ENCODE data around the gene ARHGAP26.

Gene ARHGAP26

DNA sequence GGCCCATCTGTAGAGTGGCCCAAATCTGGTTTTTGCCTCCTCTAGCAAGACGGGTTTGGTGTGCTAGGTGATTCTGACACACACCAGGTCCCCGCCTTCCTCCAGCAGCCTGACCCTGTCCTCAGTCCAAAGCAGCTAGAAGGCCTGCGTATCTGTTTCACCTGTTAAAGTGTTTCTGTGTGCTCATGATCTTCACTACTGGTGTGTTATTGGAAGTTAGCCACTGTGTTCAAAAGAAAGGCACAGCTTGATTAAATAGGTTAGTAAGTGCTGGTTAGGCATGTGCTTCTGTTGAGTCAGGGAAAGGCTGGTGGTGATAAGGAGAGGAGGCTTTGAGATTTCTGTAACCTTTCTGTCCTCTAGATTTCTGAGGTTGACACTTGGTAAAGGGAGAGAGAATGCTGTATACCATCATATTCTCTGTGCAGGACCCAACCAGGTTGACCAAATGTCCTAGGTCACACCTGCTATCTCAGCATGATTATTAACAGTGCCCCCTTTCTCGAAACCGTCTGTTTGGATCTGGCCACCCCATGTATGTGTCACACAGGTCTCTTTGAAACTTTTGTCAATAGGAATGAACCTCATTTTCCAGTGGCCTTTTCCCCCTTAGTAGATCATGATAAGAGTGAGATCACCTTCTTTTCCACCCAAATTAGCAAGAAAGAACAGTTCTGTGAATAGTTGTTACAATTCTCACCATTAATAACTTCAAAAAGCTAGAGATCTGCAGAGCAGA lies 58.8 kb downstream of the ARHGAP26 start:
- DNase-seq (ENCODE audit: low read depth in 2 of 2, low spot score in 1 of 2) = no peak

DNA sequence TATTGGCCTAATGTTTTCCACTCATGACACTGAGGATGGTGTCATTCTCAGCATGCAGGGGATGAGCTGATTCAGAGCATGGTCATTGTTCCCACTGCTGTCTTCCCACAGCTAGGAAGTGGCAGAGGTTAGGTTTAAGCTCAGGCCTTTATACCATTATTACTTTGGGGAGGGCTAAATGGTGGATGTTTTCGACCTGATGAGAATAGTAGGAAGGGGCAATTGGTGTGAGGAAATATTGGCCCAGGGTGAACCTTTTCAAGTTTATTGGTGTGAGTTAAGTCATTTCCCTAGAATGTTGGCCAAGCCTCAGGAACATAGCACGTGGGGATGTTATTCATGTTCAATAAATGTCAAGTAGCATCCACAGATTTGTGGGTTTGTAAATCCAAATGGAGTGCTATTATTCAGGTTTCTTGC lies 59.6 kb downstream of the ARHGAP26 start:
- no peak for DNase-seq (ENCODE audit: low read depth in 2 of 2, low spot score in 1 of 2)

DNA sequence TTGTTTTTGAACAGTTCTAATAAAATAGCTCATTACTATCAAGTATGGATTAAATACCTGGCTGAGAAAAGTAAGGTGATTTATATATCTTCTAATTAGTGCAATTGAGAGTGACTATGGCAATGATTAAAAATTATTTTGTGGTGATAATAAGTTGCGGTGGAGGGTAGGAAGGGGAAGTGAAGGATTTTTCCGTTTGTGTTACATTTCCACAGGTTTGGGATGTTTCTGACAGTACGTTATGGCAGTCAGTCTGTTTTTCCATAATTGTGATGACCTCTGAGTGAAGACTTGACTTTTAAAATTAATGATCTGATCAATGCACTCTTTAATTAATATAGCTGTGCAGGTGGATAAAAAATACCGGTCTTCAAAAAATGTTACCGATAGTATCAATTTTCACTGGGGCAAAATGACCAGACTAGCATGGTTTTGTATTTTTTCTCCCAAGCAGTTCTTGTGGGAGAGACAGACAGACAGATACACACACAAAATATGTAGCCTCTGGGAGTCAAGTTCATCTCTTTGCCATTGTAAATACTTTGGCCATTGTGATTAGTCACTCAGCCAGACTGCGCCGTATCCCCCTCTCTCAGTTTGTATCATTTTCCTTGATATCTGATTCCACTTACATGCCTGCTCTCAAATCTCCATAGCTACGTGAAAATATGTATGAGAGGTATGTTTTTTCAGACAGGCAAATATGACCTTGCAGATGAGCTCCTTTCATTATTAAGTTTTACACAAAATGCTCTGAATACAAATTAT lies 60.2 kb downstream of the ARHGAP26 start:
- no peak for DNase-seq (ENCODE audit: low read depth in 2 of 2, low spot score in 1 of 2)

DNA sequence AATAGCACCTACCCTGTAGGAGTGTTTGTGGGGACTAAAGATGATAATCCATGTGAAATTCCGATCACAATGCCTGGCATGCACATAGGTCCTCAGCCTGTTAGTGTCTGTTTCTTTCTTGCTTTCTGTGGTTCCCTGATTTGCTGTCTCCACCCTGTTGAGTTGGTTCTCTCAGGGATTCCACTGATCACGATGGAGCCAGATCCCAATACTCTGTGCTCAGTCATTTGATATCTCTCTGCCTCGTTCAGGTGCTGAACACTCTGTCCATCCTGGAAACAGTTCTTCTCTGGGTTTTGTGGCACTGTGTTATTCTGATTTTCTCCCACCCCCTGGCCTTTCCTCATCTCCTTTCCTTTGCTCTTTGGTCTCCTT lies 60.8 kb downstream of the ARHGAP26 start:
- no peak for DNase-seq (ENCODE audit: low read depth in 2 of 2, low spot score in 1 of 2)

DNA sequence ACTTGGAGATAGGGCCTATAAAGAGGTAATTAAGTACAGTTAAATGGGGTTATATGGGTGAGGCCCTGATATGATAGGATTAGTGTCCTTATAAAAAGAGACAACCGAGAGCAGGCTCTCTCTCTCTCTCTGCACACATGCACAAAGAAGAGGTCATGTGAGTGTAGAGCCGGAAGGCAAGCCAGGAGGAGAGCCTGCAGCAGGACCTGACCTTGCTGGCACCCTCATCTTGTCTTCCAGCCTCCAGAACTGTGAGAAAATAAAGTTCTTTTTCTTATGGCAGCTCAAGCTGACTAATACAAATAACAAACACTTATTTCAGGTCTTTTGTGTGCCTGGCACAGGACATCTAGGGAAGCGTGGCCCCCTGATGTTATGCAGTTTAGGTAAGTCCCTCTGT lies 62.1 kb downstream of the ARHGAP26 start:
- no peak for DNase-seq (ENCODE audit: low read depth in 2 of 2, low spot score in 1 of 2)

DNA sequence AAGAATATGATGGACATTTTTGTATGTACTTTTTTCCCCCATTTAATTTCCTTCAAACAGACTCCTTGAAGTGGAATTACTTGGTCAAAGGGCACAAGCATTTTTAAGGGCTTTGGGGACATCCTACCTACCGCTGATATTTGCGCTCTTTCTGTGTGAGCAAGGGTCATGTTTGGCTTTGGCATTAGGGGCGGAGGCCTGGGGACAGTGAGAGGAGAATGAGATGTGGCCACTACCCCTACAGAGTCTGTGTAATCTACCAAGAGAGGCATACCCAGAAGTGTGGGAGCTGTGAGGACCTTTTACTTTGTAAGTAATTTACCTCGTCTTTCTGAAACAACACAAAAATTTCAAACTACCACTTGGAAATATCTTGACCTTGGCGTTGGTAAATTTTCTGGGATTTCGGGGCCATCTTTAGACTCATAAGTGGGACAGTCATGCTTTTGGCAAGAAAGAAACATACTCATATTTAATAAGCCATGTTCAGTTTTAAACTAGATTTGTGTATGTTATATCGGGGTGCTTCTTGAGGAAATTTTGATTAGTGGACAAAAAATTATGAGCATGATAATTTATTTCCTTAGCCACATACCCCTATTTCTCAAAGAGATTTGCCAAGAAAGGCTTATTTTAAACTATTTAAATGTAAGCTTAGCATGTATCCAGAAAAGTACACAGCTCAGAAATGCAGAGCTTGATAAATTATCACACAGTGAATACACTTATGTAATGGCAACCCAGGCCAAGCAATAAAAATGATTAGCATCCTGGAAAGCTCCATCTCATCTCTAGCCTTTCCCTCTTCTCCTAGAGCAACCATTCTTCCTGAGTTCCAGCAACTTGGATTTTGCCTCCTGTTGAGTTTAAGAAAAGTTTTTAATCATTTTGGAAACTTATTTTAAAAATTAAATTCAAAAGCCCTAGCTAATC lies 63.6 kb downstream of the ARHGAP26 start:
- no peak for DNase-seq (ENCODE audit: low read depth in 2 of 2, low spot score in 1 of 2)

DNA sequence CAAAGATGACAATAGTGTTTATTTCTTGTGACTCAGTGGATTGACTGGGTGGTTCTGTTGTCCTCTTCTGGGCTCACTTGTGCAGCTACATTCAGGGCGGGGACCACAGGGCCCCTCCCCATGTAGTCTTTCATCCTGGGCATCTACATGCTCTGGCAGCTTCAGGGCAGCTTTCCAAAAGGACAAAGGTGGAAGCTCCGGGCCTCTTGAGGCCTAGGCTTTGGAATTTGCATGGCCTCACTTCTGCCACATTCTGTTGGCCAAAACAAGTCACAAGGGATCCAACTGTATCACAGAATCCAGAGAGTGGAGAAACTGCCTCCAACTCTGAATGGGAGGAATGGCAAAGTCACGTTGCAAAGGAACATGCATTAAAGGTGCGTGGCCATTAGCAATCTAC lies 64.3 kb downstream of the ARHGAP26 start:
- no peak for DNase-seq (ENCODE audit: low read depth in 2 of 2, low spot score in 1 of 2)

DNA sequence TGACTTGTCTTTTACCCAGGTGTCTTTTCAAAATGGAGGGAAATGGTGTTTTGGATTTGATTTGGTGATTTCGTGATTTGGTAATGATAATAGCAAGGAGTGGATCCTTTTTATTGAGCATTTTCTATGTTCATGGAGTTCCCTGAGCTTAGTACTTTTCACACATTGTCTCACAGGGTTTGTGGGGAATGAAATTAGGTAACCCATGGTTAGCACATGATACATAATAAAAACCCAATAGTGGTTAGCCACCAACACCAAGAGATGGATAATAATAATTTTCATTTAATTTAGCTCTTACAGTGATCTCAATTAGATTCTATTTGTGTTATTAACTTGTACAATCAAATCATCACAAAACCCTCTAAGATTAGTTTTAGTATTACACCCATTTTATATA lies 65.4 kb downstream of the ARHGAP26 start:
- no peak for DNase-seq (ENCODE audit: low read depth in 2 of 2, low spot score in 1 of 2)

DNA sequence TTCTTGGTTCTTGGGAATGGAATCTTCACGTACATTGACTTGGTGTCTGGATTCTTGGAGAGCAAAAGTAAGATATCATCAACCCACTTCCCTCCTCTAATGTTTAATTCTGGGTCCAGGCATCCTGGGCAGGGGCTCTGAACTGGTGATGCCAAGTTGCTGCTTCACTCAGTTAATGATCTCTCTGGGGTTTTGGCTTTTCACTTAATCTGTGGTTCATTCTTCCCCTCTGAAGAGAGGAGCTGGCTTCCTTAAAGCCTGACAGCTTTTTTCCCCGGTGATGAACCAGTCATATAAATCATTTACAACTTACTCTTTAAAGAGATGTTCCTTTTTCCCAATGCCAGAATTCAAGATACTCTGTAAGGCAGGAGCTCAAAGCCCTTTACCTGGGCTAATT lies 65.9 kb downstream of the ARHGAP26 start:
- DNase-seq (ENCODE audit: low read depth in 2 of 2, low spot score in 1 of 2) = no peak

DNA sequence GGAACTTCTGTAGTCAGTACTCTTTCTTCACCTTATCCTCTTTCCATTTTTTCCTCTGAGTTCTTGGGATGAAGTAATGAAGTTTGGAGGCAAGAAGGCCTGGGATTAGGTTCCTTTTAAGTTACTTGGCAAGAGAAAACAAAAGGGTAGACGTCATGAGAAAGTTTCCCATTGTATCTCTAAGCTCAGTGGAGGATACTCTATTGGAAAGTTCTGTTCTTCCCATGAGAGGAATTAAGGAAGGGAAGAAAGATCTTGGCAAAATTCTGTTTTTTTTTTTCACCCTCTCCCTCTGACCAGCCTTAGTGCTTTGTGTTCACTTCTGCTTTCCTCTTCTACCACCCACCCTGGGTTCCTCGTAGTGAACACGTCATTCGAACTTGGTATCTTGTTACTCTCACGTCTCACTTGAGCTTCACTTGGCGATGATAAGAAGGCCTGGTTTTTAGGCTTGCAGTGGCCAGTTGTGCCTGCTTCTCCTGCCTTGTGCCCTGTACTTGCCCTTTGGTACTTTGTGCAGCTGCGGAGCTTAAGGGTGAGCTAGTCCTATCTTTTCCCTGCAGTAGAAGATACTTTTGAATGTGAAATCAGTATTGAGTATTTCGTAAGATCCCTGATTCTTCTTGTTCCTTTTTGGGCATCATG lies 67.0 kb downstream of the ARHGAP26 start:
- no peak for DNase-seq (ENCODE audit: low read depth in 2 of 2, low spot score in 1 of 2)

DNA sequence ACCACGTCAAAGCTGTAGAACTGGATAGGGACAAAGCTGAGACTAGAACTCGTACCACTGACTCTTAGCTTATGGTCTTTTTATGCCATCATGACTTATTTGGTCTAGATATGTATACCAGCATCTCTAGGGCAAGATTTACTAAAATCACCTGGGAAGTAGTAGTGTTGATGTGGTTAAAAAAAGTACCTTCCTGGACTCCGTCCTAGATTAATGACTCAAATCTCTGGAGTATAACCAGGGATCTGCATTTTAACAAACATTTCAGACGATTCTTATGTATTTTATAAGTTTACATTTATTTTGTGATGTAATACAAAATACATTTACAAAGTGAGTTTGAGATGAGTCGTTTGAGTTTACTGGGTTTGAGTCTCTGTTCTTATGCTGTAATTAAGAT lies 68.7 kb downstream of the ARHGAP26 start:
- DNase-seq (ENCODE audit: low read depth in 2 of 2, low spot score in 1 of 2) = no peak

DNA sequence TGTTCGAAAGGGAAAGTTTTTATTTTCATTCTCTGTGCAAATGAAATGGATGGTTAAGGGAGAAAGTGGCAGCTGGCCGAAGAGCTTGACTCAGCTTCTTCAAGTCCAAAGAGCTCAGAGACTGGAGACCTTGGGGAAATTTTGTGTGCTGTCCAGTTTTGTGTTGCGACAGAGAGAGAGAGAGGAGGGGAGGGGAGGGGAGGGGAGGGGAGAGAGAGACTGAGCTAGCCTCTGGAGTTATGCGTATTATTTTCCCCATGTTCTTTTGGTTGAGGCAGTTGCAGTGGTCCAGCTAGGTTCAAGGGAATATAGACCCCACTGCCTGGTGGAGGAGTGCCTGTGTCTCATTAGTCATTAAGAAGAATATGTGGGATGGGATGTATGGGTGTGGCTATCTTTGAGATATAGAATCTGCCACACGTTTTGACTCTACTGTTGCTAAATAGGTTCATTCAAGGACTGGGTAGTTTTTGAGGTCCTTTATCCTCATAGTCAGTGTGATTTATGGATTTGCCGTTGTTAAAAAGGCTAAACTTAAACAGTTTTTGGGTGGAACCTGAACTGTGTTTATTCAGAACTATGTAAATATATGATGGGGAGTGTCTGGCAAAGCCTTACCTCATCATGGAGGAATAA lies 69.7 kb downstream of the ARHGAP26 start:
- no peak for DNase-seq (ENCODE audit: low read depth in 2 of 2, low spot score in 1 of 2)

DNA sequence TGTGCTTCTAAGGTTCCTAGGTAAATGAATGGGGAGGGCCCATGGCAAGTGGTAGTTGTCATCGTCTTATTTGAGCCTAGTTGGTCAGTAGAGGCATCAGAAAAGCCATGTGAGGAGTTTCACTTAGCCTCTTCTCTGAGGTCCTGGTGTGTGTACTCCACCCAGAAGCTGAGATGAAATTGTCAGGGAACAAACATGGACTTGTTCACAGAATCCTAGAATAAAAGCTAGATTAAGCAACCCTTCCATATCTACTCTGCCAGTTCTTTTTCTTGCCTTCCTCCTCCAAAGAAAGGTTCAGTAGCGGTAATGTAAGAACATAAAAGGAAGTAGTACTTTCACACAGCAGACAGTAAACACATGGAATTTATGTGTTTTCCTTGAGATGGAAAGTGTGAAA lies 70.4 kb downstream of the ARHGAP26 start:
- no peak for DNase-seq (ENCODE audit: low read depth in 2 of 2, low spot score in 1 of 2)

DNA sequence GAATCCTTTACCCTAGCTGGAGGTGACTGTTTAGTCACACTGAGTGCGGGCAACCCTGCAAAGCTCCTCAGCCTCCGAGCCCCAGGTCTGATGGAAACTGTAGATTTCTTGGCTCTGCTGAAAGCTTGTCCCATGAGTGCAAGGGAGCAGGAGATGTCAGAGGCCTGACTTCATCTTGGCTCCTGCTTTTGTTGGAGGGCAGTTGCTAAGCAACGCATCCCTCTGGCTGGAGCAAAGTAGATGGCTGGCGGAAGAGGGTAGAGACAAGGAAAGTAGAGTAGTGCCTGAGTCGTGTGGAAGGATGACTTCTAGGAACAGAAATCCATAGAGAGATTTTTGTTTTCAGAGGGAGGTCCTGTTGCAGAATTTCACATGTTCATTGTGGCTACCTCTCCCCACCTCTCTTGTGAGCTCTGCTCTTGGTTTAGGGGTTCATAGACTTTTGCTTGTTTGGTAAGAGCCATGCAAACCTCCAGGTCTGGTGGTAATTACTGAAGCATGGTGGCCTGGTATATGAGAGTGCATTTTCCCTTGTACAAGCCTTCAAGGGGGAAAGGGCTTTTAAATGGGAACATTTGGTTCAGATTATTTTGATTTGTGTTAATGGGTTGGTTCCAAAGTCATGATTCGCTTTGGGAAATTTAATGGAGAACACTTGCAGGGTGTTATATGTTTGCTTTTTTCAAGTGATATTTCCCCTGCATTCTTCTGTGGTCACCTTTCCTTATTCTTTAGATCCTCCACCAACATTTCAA lies 71.5 kb downstream of the ARHGAP26 start:
- DNase-seq (ENCODE audit: low read depth in 2 of 2, low spot score in 1 of 2) = no peak

DNA sequence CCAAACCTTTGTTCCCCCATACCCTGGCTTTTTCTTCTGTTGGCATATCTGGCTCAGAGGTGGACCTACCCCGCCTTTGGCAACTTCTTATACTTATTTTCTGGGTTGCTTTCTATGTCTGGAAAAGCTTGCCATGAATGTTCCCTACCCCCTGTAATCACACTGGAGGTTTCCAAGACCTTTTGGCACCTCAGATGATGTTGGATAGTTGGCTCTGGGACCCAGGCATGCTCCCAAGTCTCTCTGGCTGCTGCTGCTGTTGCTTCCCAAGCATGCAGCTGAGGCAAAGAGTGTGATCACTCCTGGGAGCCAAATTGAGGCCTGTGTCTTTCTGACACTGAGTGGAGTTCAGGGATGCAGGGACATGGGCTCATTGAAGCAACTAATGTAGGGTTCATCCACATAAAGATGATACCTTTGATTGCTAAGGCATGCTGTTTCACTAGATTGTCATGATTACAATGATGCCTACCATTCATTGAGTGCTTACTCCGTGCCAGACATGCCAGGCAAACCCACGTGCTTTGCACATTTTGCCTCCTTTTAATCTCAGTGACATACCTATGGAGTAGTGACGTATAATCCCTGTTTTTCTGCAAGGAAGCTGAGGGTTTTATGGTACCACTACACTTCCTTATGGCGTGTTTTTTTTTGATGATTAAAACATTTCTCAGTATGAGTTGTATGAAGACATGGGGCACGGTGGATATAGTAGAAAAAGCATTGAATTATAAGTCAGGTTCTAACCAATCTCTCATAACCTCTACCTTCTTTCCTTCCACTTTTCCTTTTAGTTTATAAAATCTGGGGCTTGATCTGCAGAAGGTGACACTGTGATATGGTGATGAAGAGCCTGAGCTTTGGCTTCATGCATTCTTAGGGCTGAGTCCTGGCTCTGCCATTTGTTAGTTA lies 73.1 kb downstream of the ARHGAP26 start:
- DNase-seq (ENCODE audit: low read depth in 2 of 2, low spot score in 1 of 2) = no peak

DNA sequence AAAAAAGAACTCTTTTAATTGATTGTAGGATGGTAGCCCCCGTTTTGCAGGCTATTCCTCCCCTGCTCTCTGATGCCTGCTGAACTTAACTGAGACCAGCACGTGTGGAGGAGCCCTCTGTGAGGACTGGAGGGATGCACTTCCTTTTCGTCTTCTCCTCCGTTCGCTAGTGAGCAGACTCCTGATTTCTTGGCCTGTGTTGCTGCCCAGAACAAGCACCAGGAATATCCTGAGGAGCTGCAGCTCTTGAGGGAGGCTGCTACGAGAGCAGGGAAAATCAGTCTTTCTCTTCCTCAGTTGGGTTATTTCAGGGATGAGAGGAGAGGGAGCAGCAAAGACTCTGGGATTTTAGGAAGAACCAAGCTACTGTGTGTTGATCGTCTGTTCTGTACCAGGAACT lies 74.7 kb downstream of the ARHGAP26 start:
- DNase-seq (ENCODE audit: low read depth in 2 of 2, low spot score in 1 of 2) = no peak

DNA sequence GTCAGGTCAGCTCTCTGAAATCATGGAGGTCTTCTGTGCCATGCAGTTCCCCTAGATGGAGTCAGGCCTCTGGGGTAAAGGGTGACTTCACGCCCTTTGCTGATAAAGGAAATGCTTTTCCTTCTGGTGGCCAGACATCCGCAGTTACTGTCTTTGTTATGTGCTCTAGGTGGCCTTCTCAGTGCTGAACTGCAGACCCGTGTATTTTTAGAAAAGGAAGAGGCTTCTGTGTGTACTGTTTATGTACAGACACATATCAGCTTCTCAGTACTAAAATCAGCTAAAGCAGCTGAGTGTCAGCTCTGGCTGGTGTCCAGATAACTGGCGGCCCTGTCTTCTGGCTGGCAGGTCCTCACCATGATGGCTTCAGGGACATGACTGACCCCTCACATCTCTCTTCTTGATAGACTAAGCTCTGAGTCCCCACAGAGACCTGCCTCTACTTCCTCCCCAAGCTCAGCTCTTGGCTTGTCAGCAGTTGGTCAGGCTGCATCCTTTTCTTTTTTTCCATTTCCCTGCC lies 75.3 kb downstream of the ARHGAP26 start:
- no peak for DNase-seq (ENCODE audit: low read depth in 2 of 2, low spot score in 1 of 2)

DNA sequence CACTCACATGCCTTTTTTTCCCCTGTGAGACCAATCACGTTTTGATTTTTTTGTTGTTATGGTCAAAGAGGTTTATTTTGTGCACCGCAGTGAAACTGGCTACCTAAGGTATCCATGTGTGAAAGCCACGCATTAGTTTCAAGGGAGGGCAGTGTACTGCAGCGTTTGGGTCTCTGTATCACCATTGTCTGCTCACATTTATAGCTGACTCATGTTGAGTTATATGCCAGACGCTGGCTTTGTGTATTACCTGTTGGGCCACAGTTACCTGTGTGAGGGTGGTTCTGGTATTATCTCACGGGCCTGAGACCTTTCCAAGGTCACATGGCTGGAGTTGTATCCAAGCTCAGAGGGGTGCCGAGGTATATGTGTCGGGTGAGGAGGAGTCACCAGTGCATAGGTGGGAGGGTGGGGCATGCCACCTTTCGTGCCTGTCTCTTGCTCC lies 75.8 kb downstream of the ARHGAP26 start:
- no peak for DNase-seq (ENCODE audit: low read depth in 2 of 2, low spot score in 1 of 2)

DNA sequence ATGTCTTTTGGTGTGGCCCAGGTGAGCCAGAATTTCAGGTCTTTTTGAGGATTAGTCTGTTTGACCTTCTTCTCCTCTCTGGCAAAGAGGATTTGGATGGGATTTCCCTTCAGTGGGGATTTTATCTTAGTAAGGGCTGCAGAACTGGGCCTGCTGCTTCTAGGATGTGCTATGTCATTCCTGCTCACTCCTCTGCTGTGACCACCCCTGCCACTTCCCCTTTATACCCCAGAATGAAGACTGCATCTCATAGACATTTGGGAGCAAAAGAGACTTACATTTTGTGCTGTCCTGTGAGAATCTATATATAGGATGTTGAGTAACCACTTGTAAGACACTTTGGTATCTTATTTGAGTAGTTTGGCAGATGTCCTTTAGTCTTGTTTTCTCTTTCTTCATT lies 76.2 kb downstream of the ARHGAP26 start:
- no peak for DNase-seq (ENCODE audit: low read depth in 2 of 2, low spot score in 1 of 2)
